K562 (cell line): ENCODE results near the gene RPP25.

Experiments
- CBFB ChIP-seq: sonication (generic); formaldehyde crosslinking; IDR thresholded peaks from 2 replicates; pipeline ENCODE4 v1.4.0; 2020; ENCODE audit warnings: mild to moderate bottlenecking, missing genetic modification reagents
- ELF1 ChIP-seq: fragments of 200-800 bp; sonication (Bioruptor generic); IDR thresholded peaks from 2 replicates; pipeline ENCODE4 v1.6.1; 2016; ENCODE audit warnings: missing genetic modification characterization, missing compliant biosample characterization
- ELF4 ChIP-seq: fragments of 450-650 bp; formaldehyde crosslinking; IDR thresholded peaks from 2 replicates; pipeline ENCODE4 v1.4.0; 2022; ENCODE audit warnings: missing genetic modification characterization
- ETV1 ChIP-seq: fragments of 450-650 bp; conservative IDR thresholded peaks from 2 replicates; pipeline ENCODE4 v1.6.1; 2016; ENCODE audit warnings: missing genetic modification characterization, control low read depth, low read depth, missing compliant biosample characterization
- POLR2A ChIP-seq: fragments of 450-650 bp; conservative IDR thresholded peaks from 2 replicates; pipeline ENCODE4 v1.6.1; 2016
- POLR3G ChIP-seq: IDR thresholded peaks from 2 replicates; pipeline ENCODE4 v1.6.1; 2011; ENCODE audit not compliant: insufficient read length, insufficient replicate concordance; ENCODE audit errors: extremely low read depth
- TCF7L2 ChIP-seq: fragments of 150-350 bp; IDR thresholded peaks from 2 replicates; pipeline ENCODE4 v1.6.1; 2016; ENCODE audit warnings: low read depth, mild to moderate bottlenecking, low read length, moderate library complexity
- TF ChIP-seq, protein P1 (sequence below): sonication (generic); formaldehyde crosslinking; IDR thresholded peaks from 2 replicates; pipeline ENCODE4 v1.8.0; 2023; ENCODE audit warnings: mild to moderate bottlenecking, missing genetic modification reagents
- TF ChIP-seq, protein P2 (sequence below), 3 experiments: IDR thresholded peaks in 2 of 3; conservative IDR thresholded peaks in 1 of 3; 2 replicates each; pipeline ENCODE4 v1.5.1; 2011 to 2012; ENCODE audit warnings: low read length in 3 of 3, mild to moderate bottlenecking in 3 of 3, control low read depth in 2 of 3, improper control_type of control experiment in 1 of 3, inconsistent platforms in 1 of 3, low read depth in 1 of 3, mixed read lengths in 1 of 3, moderate library complexity in 1 of 3; ENCODE audit not compliant: insufficient read depth in 2 of 3

DNA sequence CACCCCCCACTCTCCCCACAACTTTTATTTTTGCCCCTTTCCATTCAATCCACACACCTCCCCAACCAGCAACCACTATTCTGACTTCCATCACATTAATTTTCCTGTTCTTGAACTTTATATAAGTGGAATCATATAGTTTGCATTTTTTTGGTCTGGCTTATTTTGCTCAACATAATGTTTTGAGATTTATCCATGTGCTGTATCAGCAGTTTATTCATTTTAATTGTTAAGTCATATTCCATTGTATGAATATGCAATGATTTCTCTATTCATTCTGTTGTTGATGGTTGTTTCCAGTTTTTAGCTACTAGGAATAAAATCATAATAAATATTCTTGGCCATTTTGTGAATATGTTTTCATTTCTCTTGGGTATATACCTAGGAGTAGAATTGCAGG, 33.0 kb upstream of the RPP25 start:
- TF ChIP-seq TCF7L2 (no peak), CBFB (no peak), ELF4 (CRISPR knock-in tag) (no peak), POLR2A (no peak), ETV1 (tag) (no peak), POLR3G (no peak), ELF1 (tag) (no peak)
- TF ChIP-seq, protein P1, sequence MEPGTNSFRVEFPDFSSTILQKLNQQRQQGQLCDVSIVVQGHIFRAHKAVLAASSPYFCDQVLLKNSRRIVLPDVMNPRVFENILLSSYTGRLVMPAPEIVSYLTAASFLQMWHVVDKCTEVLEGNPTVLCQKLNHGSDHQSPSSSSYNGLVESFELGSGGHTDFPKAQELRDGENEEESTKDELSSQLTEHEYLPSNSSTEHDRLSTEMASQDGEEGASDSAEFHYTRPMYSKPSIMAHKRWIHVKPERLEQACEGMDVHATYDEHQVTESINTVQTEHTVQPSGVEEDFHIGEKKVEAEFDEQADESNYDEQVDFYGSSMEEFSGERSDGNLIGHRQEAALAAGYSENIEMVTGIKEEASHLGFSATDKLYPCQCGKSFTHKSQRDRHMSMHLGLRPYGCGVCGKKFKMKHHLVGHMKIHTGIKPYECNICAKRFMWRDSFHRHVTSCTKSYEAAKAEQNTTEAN (CRISPR knock-in tag): no peak
- TF ChIP-seq, protein P2, sequence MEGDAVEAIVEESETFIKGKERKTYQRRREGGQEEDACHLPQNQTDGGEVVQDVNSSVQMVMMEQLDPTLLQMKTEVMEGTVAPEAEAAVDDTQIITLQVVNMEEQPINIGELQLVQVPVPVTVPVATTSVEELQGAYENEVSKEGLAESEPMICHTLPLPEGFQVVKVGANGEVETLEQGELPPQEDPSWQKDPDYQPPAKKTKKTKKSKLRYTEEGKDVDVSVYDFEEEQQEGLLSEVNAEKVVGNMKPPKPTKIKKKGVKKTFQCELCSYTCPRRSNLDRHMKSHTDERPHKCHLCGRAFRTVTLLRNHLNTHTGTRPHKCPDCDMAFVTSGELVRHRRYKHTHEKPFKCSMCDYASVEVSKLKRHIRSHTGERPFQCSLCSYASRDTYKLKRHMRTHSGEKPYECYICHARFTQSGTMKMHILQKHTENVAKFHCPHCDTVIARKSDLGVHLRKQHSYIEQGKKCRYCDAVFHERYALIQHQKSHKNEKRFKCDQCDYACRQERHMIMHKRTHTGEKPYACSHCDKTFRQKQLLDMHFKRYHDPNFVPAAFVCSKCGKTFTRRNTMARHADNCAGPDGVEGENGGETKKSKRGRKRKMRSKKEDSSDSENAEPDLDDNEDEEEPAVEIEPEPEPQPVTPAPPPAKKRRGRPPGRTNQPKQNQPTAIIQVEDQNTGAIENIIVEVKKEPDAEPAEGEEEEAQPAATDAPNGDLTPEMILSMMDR (IDR thresholded peaks at IDR 0.05 in 2 of 3, conservative IDR thresholded peaks at IDR 0.05 in 1 of 3; ENCODE audit: insufficient read depth in 2 of 3, low read depth in 1 of 3, low read length in 3 of 3): no peak
